ENCODE results near the gene FBXO39.
"Not testable (repeated sequence)": the region's sequence is repeated elsewhere in the genome, so short reads cannot be mapped to it uniquely, and the experiment has no call there.

Gene FBXO39

DNA sequence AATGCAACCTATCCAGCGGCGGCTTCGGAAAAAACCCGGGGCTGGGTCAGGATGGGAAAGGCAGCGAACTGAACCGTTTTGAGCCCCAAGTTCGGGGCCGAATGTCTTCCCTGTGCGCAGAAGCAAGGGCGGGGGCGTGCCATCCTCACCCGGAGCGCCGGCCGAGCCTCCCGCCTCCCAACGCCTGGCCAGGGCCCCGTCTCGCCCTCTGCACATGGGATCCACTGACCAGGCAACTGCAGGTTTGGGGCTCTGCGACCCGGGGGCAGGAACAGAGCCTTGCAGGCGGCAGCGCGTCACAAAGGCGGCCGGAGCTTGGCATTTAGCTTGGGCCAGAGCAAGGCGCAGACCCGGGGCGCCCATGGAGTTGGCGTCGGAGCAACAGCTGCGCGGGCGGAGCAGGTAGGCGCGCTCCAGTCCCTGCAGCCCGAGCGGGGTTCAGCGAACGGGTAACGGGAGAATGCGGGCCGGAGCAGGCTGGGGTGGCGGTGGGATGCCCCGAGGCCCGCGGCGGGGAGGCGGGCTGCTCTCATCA, at the start of gene FBXO39:
Gene FBXO39 (plus strand): TSS at position 345 of the 535 bp plus-strand sequence. CDS start 3,654 bp downstream, outside the sequence.
- in situ Hi-C loops (cut with HindIII; ENCODE audit: low sequenced_read_pairs): no loop called here

DNA sequence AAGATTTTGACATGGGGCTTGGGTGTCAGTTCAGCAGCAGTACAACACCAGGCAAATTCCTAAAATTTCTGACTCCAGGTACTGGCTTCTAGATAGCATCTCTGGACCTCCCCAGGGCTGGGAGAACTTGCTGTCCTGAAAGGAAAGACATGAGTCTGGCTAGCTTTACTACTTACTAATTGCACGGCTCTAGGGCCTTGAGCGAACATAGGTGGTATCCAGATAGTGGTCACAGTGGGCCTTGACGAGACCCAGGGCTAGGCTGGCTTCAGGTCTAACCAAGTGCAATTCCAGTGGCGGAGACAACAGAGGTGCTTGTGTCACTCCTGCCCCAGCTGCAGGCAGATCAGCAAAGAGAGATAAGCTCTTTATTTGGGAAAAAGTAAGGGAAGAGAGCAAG, 46.5 kb upstream of the FBXO39 start:
- in situ Hi-C loops (cut with HindIII; ENCODE audit: low sequenced_read_pairs): no loop called here

GRCh38 chr17:6746665-6747064, 29.4 kb upstream of the FBXO39 start:
- in situ Hi-C loops (cut with HindIII; ENCODE audit: low sequenced_read_pairs): not testable (repeated sequence)

GRCh38 chr17:6748617-6749016, 27.4 kb upstream of the FBXO39 start:
- in situ Hi-C loops (cut with HindIII; ENCODE audit: low sequenced_read_pairs): no loop called here

- in situ Hi-C loops (cut with HindIII; ENCODE audit: low sequenced_read_pairs): no loop called here
Observed at GRCh38 chr17:6749519-6749918, 26.5 kb upstream of the FBXO39 start.

DNA sequence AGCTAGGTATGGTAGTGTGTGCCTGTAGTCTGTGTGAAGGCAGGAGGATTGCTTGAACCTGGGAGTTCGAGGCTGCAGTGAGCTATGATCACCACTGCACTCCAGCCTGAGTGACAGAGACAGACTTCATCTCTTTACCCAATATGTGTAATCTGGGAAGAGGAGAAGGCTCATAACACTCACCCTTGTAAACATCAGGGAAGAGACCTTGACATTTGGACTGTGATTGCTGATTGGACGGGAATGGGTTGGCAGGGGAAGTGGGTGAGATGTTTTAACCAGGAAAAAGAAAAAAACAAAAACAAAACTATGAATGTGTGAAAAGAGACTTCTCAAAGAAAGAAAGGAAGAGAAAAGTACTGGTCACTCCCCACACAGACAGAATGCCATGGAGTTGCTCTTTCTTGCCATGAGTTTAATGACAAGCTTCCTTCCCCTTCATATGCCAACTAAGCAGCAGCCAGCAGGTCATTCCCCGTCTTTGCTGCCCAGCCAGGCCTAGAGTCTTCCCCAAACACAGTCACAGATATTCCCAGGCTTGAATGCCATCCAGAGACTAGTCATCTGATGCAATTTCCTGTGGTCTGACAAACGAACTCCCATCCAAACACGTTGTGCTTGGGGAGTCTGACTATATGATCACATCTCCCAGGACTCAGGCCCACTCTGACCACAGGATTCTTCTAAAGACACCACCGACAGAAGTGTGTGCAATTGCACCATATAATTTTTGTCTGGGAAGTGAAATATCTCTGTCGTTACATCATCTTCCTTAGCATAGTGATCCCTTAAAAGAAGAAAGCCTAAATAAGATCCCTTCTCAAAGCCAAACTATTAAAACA, 23.7 kb upstream of the FBXO39 start:
- in situ Hi-C loops (cut with HindIII; ENCODE audit: low sequenced_read_pairs): no loop called here

- in situ Hi-C loops (cut with HindIII; ENCODE audit: low sequenced_read_pairs): no loop called here
Observed at GRCh38 chr17:6753006-6753445, 23.0 kb upstream of the FBXO39 start.

DNA sequence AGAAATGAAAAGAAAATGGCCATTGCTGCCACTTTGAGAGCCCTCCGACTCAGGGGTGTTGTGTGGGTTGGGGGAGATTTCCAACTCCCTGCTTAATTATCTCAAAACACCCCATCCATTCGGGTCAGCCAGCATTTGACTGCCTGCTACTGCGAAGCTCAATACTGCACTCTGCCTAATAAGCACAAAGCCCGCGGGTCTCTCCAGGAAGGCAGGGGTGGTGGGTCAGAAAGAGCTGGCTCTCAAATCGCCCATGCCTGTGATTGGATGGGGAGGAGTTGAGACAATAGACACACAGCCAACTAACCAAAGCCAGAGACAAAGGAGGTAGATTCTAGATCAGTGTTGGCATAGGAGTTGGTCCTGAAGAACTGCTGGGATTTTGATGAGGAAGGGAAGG, 22.5 kb upstream of the FBXO39 start:
- in situ Hi-C loops (cut with HindIII; ENCODE audit: low sequenced_read_pairs): no loop called here

- in situ Hi-C loops (cut with HindIII; ENCODE audit: low sequenced_read_pairs): no loop called here
Observed at GRCh38 chr17:6755281-6755680, 20.7 kb upstream of the FBXO39 start.

- in situ Hi-C loops (cut with HindIII; ENCODE audit: low sequenced_read_pairs): no loop called here
Observed at GRCh38 chr17:6755731-6756184, 20.3 kb upstream of the FBXO39 start, which contains the start of gene XAF1. Gene XAF1 (plus strand): TSS chr17:6756046. CDS start chr17:6756079, 33 bp downstream.

DNA sequence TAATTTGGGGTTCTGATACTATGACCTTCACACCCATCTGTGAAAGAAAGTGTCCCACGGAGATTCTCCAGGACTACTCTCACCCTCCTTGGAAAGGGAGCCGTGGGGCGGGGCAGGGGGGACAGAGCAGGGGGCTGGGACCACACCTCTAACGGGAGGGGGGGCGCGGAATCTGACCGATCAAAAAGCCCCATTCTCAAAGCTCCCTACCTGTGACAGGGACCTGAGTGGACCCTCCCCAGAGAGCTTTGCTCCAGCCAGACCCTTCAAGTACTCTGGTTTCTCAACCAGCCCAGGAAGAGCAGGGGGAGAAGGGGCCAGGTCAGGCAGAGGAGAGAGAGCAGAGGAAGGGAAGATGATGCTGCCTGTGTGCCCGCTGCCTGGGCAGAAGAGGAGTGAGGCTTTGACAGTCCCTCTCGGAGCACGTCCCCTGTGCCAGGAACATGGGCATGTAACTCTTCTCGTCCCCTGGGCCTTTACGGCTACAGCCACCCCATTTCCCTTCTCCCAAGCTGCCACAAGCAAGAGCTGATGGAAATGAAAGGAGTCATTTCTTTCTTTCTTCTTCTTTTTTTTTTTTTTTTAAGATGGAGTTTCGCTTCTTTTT, 19.5 kb upstream of the FBXO39 start:
- in situ Hi-C loops (cut with HindIII; ENCODE audit: low sequenced_read_pairs): no loop called here

DNA sequence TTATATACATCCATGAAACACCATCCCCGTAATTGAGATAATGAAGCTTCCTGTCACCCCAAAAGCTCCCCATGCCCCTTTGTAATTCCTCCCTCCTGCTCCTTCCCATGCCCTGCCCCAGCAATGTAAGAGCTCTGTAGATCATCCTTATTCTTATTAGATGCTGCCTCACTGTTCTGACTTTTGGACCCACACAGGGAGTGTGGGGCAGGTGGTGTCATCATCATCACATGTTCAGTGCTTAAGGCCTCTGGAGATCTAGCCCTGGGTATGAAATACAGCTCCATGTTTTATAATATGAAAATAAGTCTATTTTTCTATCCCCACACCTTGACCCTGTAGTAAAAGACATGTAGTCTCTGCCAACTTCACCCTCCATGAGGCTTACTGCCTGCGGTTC, 18.3 kb upstream of the FBXO39 start:
- in situ Hi-C loops (cut with HindIII; ENCODE audit: low sequenced_read_pairs): no loop called here

DNA sequence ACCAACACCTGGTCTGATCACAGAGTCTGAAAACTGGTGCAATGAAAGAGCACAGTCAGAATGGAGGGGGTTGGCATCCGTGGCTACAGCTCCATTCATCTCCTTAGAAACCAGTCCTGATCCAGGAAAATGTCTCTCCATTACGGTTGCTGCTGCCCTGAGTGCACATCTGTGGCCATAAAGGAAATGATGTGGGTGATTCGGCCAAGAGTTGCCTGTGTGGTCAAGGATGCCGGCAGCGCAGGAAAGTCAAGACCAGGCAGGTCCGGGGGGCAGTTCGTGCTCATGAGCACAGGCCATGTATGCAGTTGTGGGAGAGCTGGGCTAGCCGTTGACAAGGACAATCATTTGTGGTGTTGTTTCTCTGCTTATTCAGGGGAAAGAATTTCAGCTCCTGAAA, 14.2 kb upstream of the FBXO39 start:
- in situ Hi-C loops (cut with HindIII; ENCODE audit: low sequenced_read_pairs): no loop called here

DNA sequence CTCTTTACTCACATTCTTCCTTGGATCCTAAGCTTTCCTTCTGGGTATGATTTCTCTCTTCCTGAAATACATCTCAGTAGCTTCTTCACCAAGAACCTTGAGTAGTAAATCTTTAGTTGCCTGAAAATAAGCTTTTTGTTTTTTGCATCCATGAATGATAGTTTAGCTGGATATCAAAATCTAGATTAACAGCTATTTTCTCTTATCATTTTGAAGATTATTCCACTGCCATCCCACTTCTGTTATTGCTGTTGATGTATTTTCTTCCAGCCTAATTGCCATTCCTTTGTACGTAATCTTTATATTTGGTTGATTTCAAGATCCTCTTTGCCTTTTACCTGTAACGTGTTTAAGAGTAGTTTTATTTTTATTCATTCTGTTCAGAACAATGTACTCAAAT, 7.6 kb upstream of the FBXO39 start:
- in situ Hi-C loops (cut with HindIII; ENCODE audit: low sequenced_read_pairs): loop anchor here (5.0 kb wide), 1 partner anchor 69 kb away; no protein-coding TSS in a partner anchor

- in situ Hi-C loops (cut with HindIII; ENCODE audit: low sequenced_read_pairs): no loop called here
Observed at GRCh38 chr17:6772016-6772415, 4.0 kb upstream of the FBXO39 start.

GRCh38 chr17:6774906-6775305, 1.1 kb upstream of the FBXO39 start:
- in situ Hi-C loops (cut with HindIII; ENCODE audit: low sequenced_read_pairs): not testable (repeated sequence)

DNA sequence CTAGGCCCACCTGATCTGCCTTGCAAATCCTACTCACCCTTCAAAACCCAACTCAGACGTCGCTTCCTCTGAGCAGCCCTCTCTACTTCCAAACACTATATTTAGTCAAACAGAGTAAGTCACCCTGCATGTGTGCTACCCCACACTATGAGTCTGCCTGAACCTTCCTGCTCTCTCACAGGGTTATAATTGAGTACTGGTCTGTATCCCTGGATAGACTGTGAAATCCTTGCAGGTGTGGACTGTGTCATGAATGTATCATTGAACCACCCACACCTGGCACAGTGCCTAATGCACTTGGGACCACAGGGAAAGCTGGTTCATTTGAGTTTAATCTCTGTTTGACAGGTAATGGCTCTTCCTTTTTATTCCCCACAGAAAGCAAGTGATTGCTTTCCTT, 3.4 kb downstream of the FBXO39 start:
- in situ Hi-C loops (cut with HindIII; ENCODE audit: low sequenced_read_pairs): no loop called here

DNA sequence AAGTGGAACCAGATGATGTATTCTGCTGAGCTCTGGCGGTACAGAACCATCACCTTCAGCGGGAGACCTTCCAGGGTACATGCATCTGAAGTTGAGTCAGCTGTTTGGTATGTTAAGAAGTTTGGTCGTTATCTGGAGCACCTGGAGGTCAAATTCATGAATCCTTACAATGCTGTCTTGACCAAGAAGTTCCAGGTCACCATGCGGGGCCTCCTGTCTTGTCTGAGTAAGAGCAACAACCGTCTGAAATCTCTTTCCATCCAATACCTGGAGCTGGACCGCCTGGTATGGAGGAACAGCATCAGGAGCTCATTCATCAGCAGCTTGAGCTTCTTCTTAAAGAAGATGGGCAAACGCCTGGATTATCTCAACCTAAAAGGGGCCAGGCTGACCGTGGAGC, 4.0 kb downstream of the FBXO39 start:
- in situ Hi-C loops (cut with HindIII; ENCODE audit: low sequenced_read_pairs): no loop called here

GRCh38 chr17:6780886-6781285, 4.9 kb downstream of the FBXO39 start:
- in situ Hi-C loops (cut with HindIII; ENCODE audit: low sequenced_read_pairs): no loop called here

DNA sequence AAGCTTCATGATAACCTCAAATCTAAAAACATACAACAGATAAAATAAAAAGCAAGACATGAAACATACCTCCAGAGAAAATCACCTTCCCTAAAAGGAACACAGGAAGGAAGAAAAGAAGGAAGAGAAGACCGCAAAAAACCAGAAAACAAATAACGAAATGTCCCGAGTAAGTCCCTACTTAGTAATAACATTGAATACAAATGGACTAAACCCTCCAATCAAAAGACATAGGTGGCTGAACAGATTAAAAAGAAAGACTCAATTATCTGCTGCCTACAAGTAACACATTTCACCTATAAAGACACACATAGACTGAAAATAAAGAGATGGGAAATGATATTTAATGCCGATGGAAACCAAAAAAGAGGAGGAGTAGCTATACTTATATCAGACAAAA, 6.2 kb downstream of the FBXO39 start:
- in situ Hi-C loops (cut with HindIII; ENCODE audit: low sequenced_read_pairs): no loop called here

- in situ Hi-C loops (cut with HindIII; ENCODE audit: low sequenced_read_pairs): no loop called here
Observed at GRCh38 chr17:6786618-6787017, 10.6 kb downstream of the FBXO39 start.
